Measurements from ENCODE around the gene GNG14.

DNA sequence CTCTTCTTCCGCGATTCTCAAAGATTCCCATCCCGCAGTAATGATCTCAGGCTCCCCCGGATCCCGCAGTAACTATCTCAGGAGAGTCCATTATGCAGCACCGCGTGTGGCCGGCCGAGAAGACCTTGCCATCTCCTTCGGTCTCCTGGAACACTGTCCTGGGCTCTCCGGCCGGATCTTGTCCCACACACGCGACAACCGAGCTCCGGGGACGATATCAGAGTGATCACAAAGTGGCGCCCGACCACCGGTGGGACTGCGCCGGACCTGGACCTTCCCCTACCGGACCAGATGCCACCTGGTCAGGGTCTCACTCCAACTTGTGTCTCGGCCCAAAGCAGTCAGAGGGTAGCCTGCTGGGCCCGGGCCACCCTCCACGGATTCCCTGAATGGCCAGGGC, 45.3 kb upstream of the GNG14 start:
- TF ChIP-seq CTCF (IDR thresholded peaks at IDR 0.05), result no peak
- TF ChIP-seq POLR2AphosphoS5 (IDR thresholded peaks at IDR 0.05), result no peak
- TF ChIP-seq POLR2A (IDR thresholded peaks at IDR 0.05), result no peak
- no peak for TF ChIP-seq EP300 (IDR thresholded peaks at IDR 0.05)
